Measurements from ENCODE around the gene ACTR6. TPM values are rescaled to one million over a fixed set of nuclear protein-coding genes. Genes with fewer than 3 reads are reported as not detected.
"Not testable (repeated sequence)": the region's sequence is repeated elsewhere in the genome, so short reads cannot be mapped to it uniquely, and the experiment has no call there.

ACTR6 gene
- total and polyA plus RNA-seq, 2 experiments from 2014 or later, result 15.8 to 28.0 TPM

DNA sequence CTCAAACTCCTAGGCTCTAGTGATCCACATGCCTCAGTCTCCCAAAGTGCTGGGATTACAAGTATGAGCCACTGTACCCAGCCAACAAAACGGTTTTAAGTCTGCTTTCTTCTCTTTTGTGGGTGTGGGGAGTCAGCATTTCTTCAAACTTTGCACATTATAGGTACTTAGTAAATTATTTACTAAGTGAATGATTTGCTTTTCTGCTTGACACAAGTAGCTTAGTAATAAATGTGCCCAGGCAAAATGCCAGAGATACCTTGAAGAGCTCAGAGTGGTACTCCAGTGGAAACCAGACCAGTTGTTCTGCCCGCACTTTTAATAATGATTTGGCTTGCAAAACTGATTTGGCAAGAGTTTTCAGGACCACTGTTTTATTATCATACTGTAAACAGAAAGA lies 51.3 kb downstream of the ACTR6 start:
- H3K27me3 ChIP-seq, result no peaks in the 10 kb centered on the region
- no peaks in the 10 kb centered on the region for H3K9me3 ChIP-seq (ENCODE audit: low read depth)
- no peak overlapping the region for H3K4me3 ChIP-seq
- no peak for TF ChIP-seq CTCF (IDR thresholded peaks at IDR 0.05; ENCODE audit: low read depth, low read length)
- DNase-seq (ENCODE audit: low read depth in 1 of 2, low spot score in 1 of 2), result no peak
- no peak overlapping the region for H3K27ac ChIP-seq
- H3K4me1 ChIP-seq (ENCODE audit: low read depth), result no peaks in the 10 kb centered on the region
- H3K36me3 ChIP-seq, result no peaks in the 10 kb centered on the region

DNA sequence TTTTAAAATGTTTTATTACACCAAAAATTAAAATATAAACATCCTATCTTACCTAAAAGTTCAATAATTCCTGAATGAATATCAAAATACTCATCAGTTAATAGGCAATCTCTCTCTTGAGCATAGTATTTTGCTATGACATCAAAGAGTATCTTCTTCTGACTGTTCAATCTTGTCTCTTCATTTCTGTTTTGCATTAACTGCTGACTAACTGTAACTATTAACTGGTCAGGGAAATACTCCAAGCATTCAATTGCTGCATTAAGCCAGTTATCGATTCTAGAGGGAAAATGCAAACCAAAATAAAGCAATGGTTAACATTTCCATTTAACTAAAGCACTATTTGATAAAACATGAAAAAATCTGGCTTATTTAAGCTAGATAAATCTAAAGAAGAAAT lies 52.8 kb downstream of the ACTR6 start:
- Histone ChIP-seq H3K36me3 (no peaks in the 10 kb centered on the region), H3K27ac (no peak overlapping the region), H3K27me3 (no peaks in the 10 kb centered on the region), H3K4me1 (ENCODE audit: low read depth) (no peaks in the 10 kb centered on the region), H3K4me3 (no peak overlapping the region), H3K9me3 (ENCODE audit: low read depth) (no peaks in the 10 kb centered on the region)
- DNase-seq (ENCODE audit: low read depth in 1 of 2, low spot score in 1 of 2), result no peak
- TF ChIP-seq CTCF (IDR thresholded peaks at IDR 0.05; ENCODE audit: low read depth, low read length), result no peak

GRCh38 chr12:100254876-100255275 lies 54.3 kb downstream of the ACTR6 start:
- peak in 1 of 2 donors; percentile 8 for DNase-seq (ENCODE audit: low read depth in 1 of 2, low spot score in 1 of 2)
- H3K27ac ChIP-seq, result no peak overlapping the region
- no peak for TF ChIP-seq CTCF (IDR thresholded peaks at IDR 0.05; ENCODE audit: low read depth, low read length)
- H3K4me3 ChIP-seq, result no peak overlapping the region
- H3K9me3 ChIP-seq (ENCODE audit: low read depth), result no peaks in the 10 kb centered on the region
- H3K36me3 ChIP-seq, result no peaks in the 10 kb centered on the region
- no peaks in the 10 kb centered on the region for H3K4me1 ChIP-seq (ENCODE audit: low read depth)
- H3K27me3 ChIP-seq, result no peaks in the 10 kb centered on the region

DNA sequence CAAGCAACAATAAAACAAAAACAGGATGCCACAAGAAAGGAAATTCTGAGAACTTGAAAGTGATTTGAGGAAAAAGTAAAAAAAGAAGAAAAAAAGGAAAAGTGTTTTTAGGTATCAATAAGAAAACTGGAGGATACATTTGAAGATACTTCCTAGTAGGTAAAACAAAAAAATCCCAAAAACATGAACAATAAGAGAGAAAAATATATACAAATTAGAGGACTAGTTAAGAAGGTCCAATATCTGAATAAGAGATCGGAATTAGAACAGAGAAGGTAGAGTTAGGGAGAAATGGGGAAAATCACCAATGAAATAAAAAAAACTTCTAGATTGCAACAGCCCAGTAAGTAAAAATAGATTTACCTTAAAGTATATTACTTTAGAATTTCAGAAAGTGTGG lies 57.5 kb downstream of the ACTR6 start:
- no peak overlapping the region for H3K4me3 ChIP-seq
- H3K27ac ChIP-seq, result no peak overlapping the region
- H3K27me3 ChIP-seq, result no peaks in the 10 kb centered on the region
- H3K4me1 ChIP-seq (ENCODE audit: low read depth), result no peaks in the 10 kb centered on the region
- no peaks in the 10 kb centered on the region for H3K9me3 ChIP-seq (ENCODE audit: low read depth)
- DNase-seq (ENCODE audit: low read depth in 1 of 2, low spot score in 1 of 2), result no peak
- TF ChIP-seq CTCF (IDR thresholded peaks at IDR 0.05; ENCODE audit: low read depth, low read length), result no peak
- H3K36me3 ChIP-seq, result no peaks in the 10 kb centered on the region

GRCh38 chr12:100263131-100263530 lies 62.5 kb downstream of the ACTR6 start:
- Histone ChIP-seq H3K27me3 (no peaks in the 10 kb centered on the region), H3K4me3 (no peak overlapping the region), H3K36me3 (no peaks in the 10 kb centered on the region), H3K9me3 (ENCODE audit: low read depth) (no peaks in the 10 kb centered on the region), H3K4me1 (ENCODE audit: low read depth) (no peaks in the 10 kb centered on the region), H3K27ac (no peak overlapping the region)
- DNase-seq (ENCODE audit: low read depth in 1 of 2, low spot score in 1 of 2), result no peak
- no peak for TF ChIP-seq CTCF (IDR thresholded peaks at IDR 0.05; ENCODE audit: low read depth, low read length)

- H3K36me3 ChIP-seq; H3K27me3 ChIP-seq; H3K4me3 ChIP-seq; DNase-seq (ENCODE audit: low read depth in 1 of 2, low spot score in 1 of 2); H3K9me3 ChIP-seq (ENCODE audit: low read depth); H3K27ac ChIP-seq: not testable (repeated sequence)
- peaks cover 17% of the 10 kb centered on the region for H3K4me1 ChIP-seq (ENCODE audit: low read depth)
These were observed 64.5 kb downstream of the ACTR6 start for GRCh38 chr12:100265107-100265506.

All from cardiac muscle cell (in vitro differentiated cells and primary cell).